Glutamatergic neuron (in vitro differentiated cells): ENCODE results near the gene TFCP2. TPM values are rescaled to one million over a fixed set of nuclear protein-coding genes. Genes with fewer than 3 reads are reported as not detected.
A peak's percentile ranks its signal among the peaks of the same experiment; 100 is the strongest.

Experiments used
- DNase-seq: peaks from one replicate; pipeline ENCODE4 v3.0.0; 2022
- H3K27ac Mint-ChIP-seq: one replicate; pipeline ENCODE4 v1.8.0; 2020; ENCODE audit warnings: mild to moderate bottlenecking, mixed read lengths, inconsistent platforms; ENCODE audit not compliant: unreplicated experiment
- H3K27me3 Mint-ChIP-seq: one replicate; pipeline ENCODE4 v1.8.0; 2020; ENCODE audit warnings: mild to moderate bottlenecking, moderate library complexity, mixed read lengths, inconsistent platforms; ENCODE audit not compliant: unreplicated experiment
- H3K36me3 Mint-ChIP-seq: one replicate; pipeline ENCODE4 v1.8.0; 2020; ENCODE audit warnings: mild to moderate bottlenecking, mixed read lengths, inconsistent platforms; ENCODE audit not compliant: unreplicated experiment
- H3K4me1 Mint-ChIP-seq: one replicate; pipeline ENCODE4 v1.8.0; 2020; ENCODE audit warnings: mild to moderate bottlenecking, low read depth, mixed read lengths, inconsistent platforms; ENCODE audit not compliant: unreplicated experiment
- H3K4me3 Mint-ChIP-seq: one replicate; pipeline ENCODE4 v1.8.0; 2020; ENCODE audit warnings: mild to moderate bottlenecking, mixed read lengths, inconsistent platforms; ENCODE audit not compliant: unreplicated experiment
- H3K9me3 Mint-ChIP-seq: one replicate; pipeline ENCODE4 v1.8.0; 2020; ENCODE audit warnings: mild to moderate bottlenecking, moderate library complexity, mixed read lengths, inconsistent platforms; ENCODE audit not compliant: unreplicated experiment
- CTCF ChIP-seq: fragments of 200-600 bp; sonication (generic); IDR thresholded peaks from one replicate; pipeline ENCODE4 v1.5.0; 2021; ENCODE audit not compliant: partially characterized antibody, unreplicated experiment
- total RNA-seq: library from RNA; stranded (reverse); fragmentation: NEBNext Ultra II Directional; extraction: Animal tissue kit (Norgen Biotek cat#: 25700); gene quantifications from one replicate; pipeline ENCODE4 v1.2.1, GENCODE V29; 2021; ENCODE audit not compliant: unreplicated experiment

TFCP2 gene
- total RNA-seq, 1 donor from 2014 or later: 21.7 TPM

GRCh38 chr12:51077930-51078329 lies 95.0 kb downstream of the TFCP2 start:
- Mint-ChIP-seq H3K27me3 (peaks cover 4% of the 10 kb centered on the region), H3K4me1 (peaks cover 23% of the 10 kb centered on the region), H3K27ac (peak overlapping the region; percentile 4), H3K4me3 (peak overlapping the region; percentile 22), H3K9me3 (no peaks in the 10 kb centered on the region), H3K36me3 (no peaks in the 10 kb centered on the region)
- no peak for DNase-seq
- TF ChIP-seq CTCF: no peak

GRCh38 chr12:51076236-51076930 lies 96.6 kb downstream of the TFCP2 start:
- TF ChIP-seq CTCF: no peak
- no peak for DNase-seq
- Mint-ChIP-seq H3K4me3 (peak overlapping the region; percentile 47), H3K27me3 (peaks cover 4% of the 10 kb centered on the region), H3K36me3 (no peaks in the 10 kb centered on the region), H3K4me1 (peaks cover 16% of the 10 kb centered on the region), H3K9me3 (no peaks in the 10 kb centered on the region), H3K27ac (no peak overlapping the region)

GRCh38 chr12:51075390-51075789 lies 97.5 kb downstream of the TFCP2 start:
- Mint-ChIP-seq H3K27ac (no peak overlapping the region), H3K9me3 (no peaks in the 10 kb centered on the region), H3K4me1 (peaks cover 14% of the 10 kb centered on the region), H3K4me3 (no peak overlapping the region), H3K36me3 (no peaks in the 10 kb centered on the region), H3K27me3 (peaks cover 4% of the 10 kb centered on the region)
- no peak for TF ChIP-seq CTCF
- DNase-seq: no peak

GRCh38 chr12:51071663-51072062 lies 101.3 kb downstream of the TFCP2 start:
- no peak for TF ChIP-seq CTCF
- Mint-ChIP-seq H3K27me3 (peaks cover 4% of the 10 kb centered on the region), H3K4me1 (peaks cover 7% of the 10 kb centered on the region), H3K36me3 (no peaks in the 10 kb centered on the region), H3K27ac (no peak overlapping the region), H3K9me3 (no peaks in the 10 kb centered on the region), H3K4me3 (no peak overlapping the region)
- DNase-seq: no peak

- peak overlapping the region; percentile 69 for H3K27ac Mint-ChIP-seq
- H3K36me3 Mint-ChIP-seq: no peaks in the 10 kb centered on the region
- no peaks in the 10 kb centered on the region for H3K4me1 Mint-ChIP-seq
- no peak for TF ChIP-seq CTCF
- no peak overlapping the region for H3K4me3 Mint-ChIP-seq
- DNase-seq: no peak
- H3K9me3 Mint-ChIP-seq: no peaks in the 10 kb centered on the region
- H3K27me3 Mint-ChIP-seq: peaks cover 2% of the 10 kb centered on the region
Measured at GRCh38 chr12:51070004-51070403, 102.9 kb downstream of the TFCP2 start.
